Left ventricle myocardium superior (tissue), 1 donor: ENCODE measurements around the gene ALOX5AP. TPM values are rescaled to one million over a fixed set of nuclear protein-coding genes. Genes with fewer than 3 reads are reported as not detected.
A peak's percentile ranks its signal among the peaks of the same experiment; 100 is the strongest.
"Not testable (repeated sequence)": the region's sequence is repeated elsewhere in the genome, so short reads cannot be mapped to it uniquely, and the experiment has no call there.

Experiments
- ATAC-seq: fragments of 200-7000 bp; cut with Tn5 transposase; one replicate; pipeline ENCODE4 v1.9.1; 2020; ENCODE audit warnings: mild to moderate bottlenecking, moderate library complexity
- DNase-seq: peaks from one replicate; pipeline ENCODE4 v3.0.0-alpha.2; 2020
- intact Hi-C: fragments of 100-400 bp; cut with micrococcal nuclease; formaldehyde crosslinking; loops from one replicate; pipeline ENCODE4 v1.11.0; 2022
- total RNA-seq: library from RNA; stranded (reverse); fragmentation: NEBNext Ultra II Directional; extraction: Animal tissue kit (Norgen Biotek cat#: 25700); gene quantifications from one replicate; pipeline ENCODE4 v1.2.1, GENCODE V29; 2021
- donor health status: DM: no; HTN: yes; CAD: no; lungs with severe emphysema.

ALOX5AP gene
- total RNA-seq, 1 donor from 2014 or later, result 10.1 TPM

DNA sequence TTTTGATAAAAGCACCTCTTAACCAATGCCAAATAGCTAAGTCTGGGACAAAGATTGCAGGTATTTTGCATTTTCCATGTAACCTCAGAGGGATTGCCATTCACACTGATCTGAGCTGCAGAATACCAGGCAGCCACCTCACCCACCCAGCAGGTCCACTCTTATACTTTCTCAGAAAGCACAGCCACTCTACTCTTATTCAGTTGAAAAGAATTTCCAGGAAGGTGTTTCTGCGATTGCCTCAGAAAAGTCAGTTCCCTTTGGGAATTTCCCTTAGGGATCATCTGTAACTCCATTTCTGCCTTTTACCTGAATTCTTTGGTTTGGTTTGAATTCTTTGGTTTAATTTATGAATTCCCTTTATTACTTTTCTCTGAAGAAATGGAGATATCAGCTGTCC lies 904 bp upstream of the ALOX5AP start:
- intact Hi-C loops, result no loop called here
- DNase-seq (no peak), ATAC-seq (no peak)

DNA sequence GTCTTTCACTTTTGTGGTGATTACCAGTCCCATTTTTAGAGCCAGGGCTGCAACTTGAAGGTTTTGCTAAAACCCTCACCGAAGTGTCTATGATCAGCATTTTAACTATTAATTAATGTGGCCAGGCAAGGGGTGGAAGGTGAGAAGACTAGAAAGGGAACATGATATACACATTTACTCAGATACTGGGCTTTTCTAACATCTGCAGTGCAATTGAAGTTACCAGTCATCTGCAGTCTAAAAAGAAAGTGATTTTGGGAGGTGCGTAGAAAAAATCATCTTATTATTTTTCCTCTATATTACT lies 481 bp downstream of the ALOX5AP start:
- ATAC-seq (no peak), DNase-seq (no peak)
- intact Hi-C loops, result no loop called here

DNA sequence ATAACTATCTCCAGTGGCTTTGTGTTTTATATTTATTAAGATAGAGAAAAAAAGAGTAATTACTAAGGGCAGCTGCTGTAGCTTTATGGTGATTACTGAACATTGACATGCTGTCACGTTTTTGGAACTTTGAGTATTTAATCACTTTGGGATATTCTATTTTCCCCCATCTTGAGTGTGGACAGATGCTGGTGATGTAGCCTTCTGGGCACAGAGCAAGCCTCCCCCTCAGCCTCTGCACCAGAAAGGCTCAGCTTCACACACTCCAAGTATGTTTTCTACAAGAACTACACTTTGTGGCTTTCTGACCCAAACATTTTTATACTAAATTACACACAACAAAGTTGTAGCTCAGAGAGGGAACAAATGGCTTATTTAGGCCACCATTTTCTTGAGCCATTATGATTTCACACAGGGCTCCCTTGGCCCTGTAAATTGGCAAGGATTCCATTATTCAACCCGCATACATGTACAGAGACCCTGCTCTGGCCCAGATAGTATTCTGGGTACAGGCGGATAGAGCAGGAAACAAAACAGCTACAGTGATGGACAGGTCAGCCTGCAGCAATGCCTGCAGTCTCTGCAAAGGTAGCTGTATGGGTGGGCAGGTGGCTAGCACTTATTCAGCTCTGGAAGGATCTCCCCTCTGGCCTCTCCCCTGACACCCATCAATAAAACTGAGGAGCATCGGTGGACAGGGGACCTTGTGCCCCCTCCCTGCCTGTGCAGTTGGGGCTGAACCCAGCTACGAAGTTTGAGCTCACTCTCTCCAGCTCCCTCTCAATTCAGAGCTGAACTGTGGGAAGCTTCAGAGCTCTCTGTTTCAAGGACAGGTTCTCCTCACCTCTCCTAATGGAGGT lies 1.3 kb downstream of the ALOX5AP start:
- DNase-seq (no peak), ATAC-seq (no peak)
- intact Hi-C loops, result no loop called here

DNA sequence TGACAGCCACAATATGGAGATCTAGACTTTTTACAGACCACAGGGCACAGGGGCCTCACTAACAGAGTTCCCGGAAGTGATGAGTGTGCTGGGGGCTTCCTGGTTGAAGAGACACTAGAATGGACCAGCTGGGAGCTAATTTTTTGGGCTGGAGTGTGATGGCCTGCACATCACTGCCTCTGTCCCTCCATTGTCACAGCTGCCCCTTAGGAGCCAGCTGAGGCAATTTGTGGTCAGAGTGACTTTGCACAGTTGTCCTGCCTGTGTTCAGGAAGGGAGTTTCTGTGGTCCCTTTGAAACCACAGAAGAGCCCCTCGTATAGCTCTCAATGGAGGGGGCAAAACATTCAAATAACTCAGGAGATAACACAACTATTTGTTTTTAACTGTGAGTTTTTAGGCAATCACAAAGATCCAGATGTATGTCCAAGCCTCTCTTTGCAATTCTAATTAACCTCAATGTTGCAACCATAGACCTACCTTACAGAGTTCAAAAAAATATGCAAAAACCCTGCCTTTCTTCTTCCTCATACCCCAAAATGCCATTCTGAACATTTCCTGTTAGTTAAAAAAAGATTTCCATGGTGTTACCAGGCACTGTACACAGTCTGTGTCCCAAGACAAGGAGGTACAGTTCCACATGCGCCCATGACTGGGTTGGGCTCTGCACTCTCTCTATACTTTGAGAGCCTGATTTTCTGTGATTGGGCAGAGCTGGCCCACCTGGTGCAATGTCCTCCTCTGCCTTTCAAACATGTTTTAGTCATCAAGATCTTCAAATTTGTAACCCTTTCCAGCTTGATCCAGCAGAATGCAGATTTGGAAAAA lies 2.4 kb downstream of the ALOX5AP start:
- peak; percentile 48 for ATAC-seq
- intact Hi-C loops, result no loop called here
- no peak for DNase-seq

GRCh38 chr13:30738526-30739236 lies 3.3 kb downstream of the ALOX5AP start:
- ATAC-seq (no peak), DNase-seq (no peak)
- intact Hi-C loops, result no loop called here

- ATAC-seq (no peak), DNase-seq (no peak)
- intact Hi-C loops, result no loop called here
Measured at GRCh38 chr13:30739237-30739528, 3.8 kb downstream of the ALOX5AP start.

- ATAC-seq (no peak), DNase-seq (no peak)
- intact Hi-C loops, result no loop called here
Measured at GRCh38 chr13:30739761-30740642, 4.7 kb downstream of the ALOX5AP start.

DNA sequence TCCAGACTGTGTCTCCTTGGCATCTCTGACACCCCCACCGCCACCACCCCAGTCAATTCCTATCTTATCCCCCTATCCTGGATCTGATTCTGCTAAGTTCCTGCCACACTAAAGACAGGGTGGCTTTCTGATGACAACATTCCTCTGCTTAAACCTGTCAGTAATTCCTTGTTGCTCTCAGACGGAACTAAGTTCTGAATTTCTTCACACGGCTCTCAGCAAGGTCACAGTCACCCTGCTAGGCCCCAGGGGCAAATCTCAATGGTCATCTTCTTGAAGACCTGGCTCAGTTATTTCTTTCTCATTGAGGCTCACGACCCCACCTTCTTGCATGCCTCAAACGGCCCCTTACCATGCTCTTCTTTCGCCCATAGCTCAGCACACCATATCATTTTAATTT lies 7.6 kb downstream of the ALOX5AP start:
- DNase-seq, result no peak
- intact Hi-C loops, result no loop called here
- ATAC-seq, result no peak

DNA sequence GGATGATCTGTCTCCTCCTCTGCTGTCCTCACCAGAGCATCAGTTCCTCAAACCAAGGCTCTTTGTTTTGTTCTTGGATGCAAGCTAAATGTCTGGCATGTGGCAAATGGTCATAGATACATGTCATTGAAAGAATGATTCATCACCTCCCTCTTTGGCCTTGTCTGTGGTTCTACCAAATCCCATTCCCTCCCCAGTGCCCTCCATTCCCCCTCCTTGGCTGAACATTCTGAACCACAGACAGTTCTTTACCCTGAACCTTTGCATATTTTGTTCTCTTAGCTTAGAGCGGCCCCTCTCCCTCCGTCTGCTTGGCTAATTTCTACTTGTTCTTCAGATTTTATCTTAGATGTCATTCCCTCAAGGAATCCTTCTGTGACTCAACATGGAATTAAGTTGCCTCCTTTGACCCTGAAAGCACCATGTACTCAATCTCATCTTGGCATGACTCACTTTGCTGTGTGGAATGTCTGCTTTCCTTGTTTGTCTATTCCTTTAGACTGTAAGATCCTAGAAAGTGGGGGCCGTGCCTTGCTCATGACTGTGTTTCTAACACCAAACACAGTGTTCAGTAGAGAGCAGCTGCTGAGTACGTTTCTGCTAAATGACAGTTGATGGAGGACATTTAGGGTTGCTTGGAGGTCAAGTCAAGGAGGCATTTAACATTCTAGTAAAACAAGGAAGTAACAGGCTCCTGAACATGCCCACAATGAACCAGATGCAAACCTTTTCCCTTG lies 8.1 kb downstream of the ALOX5AP start:
- peak; percentile 79 for ATAC-seq
- DNase-seq, result no peak
- intact Hi-C loops, result no loop called here

GRCh38 chr13:30744056-30744680 lies 8.8 kb downstream of the ALOX5AP start:
- no peak for DNase-seq
- intact Hi-C loops, result no loop called here
- ATAC-seq, result peak; percentile 9

- DNase-seq (no peak), ATAC-seq (no peak)
- intact Hi-C loops, result no loop called here
Measured at GRCh38 chr13:30744681-30745077, 9.3 kb downstream of the ALOX5AP start.

- ATAC-seq, result peak; percentile 42
- intact Hi-C loops, result no loop called here
- DNase-seq, result no peak
Measured at GRCh38 chr13:30745906-30746686, 10.8 kb downstream of the ALOX5AP start.

DNA sequence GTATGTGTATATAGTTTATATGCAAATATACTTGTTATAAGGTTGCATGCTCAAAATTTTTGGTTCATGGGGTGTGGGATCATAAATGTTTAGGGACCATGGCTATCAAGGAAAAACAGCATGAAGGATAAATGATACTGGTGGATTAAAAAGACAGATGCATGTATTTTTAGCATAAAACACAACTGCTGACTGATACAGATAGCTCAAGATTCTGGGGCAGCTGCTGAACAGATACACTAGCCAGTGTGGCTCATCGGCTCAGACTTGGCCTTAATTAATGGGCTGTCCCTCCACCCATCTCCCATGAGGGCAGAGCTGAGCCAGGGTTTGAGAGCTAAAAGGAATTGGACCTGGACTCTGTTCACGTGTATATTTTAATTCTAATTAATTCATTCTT lies 11.4 kb downstream of the ALOX5AP start:
- intact Hi-C loops, result no loop called here
- DNase-seq, result no peak
- no peak for ATAC-seq

- intact Hi-C loops, ATAC-seq, DNase-seq: not testable (repeated sequence)
Measured at GRCh38 chr13:30747845-30748244, 12.5 kb downstream of the ALOX5AP start.

DNA sequence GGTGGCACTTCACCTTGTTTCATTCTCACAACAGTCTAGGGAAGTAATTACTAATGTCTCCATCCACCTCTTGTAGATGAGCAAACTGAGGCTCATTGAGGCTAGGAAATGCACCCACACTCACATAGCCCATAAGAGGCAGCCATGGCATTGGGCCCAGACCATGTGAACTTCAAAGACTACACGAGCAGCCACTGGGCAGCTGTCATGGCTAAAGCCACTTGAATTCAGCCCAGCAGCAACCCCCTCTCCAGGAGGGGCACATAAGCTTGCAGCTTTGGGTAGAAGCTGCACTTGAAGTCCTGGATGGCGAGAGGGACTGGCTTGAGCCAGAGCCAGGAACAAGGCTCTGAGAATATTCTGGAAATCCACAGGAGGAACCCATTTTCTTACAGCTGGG lies 13.4 kb downstream of the ALOX5AP start:
- DNase-seq, result no peak
- ATAC-seq, result no peak
- intact Hi-C loops, result no loop called here

DNA sequence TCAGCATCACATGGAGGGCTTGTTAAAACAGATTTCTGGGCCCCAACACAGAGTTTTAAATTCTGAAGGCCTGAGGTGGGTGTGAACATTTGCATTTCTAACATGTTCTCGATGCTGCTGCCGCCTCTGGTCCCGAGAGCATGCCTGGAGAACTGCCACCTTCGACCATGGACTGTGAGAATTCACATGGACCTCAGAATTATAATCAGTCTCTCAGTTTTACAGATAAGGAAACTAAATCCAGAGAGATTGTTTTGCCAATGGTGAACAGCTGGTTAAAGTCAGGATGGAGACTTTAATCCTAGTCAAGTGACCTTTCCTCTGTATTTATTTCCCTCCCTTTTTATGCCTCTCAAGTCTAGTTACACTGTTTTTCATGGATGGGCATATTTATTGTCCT lies 14.7 kb downstream of the ALOX5AP start:
- intact Hi-C loops, result no loop called here
- ATAC-seq, result no peak
- no peak for DNase-seq

DNA sequence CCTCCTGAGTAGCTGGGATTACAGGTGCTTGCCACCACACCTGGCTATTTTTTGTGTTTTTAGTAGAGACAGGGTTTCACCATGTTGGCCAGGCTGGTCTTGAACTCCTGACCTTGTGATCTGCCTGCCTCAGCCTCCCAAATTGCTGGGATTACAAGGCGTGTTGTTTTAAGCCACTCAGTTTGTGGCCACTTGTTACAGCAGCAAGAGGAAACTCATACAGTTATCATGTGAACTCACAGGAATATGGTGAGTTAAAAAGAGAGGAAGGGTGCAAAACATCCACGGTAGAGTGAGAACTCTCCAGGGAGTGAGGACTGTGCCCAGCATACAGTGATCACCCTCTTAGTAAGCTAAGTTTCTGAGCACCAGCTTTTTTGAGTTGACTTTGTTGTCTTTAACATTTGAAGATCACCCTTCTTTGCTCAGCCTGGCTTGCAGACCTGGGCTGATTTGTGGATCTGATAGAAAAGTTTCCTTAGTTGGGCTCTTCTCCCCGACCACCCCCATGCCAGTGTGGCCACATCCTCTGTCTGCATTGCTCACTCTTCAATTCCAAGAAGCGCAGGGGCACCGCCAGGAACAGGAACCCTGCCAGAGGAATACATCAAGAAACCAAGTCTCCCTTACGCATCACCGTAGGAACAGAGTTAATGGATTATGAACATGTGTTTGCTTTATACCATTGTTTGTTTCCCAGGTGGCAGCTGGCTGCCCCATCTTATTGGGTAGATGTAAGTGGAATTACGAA lies 16.0 kb downstream of the ALOX5AP start:
- no peak for ATAC-seq
- intact Hi-C loops, result no loop called here
- DNase-seq, result no peak
